Panc1 (cell line): Measurements from ENCODE around the gene TRMT61A. TPM values are rescaled to one million over a fixed set of nuclear protein-coding genes. Genes with fewer than 3 reads are reported as not detected.

Source experiments
- ATAC-seq: fragments of 200-7000 bp; cut with Tn5 transposase; 2 replicates; pipeline ENCODE4 v1.9.1; 2020; ENCODE audit warnings: mild to moderate bottlenecking, moderate library complexity
- BruUV-seq: library from RNA; stranded (reverse); fragments of 400-500 nt; replicated peaks from 2 replicates; lab custom pipeline; 2021; lab: Mats Ljungman, UMichigan
- CTCF ChIA-PET: fragments of 300-600 bp; sonication (Branson Sonifier 250); formaldehyde crosslinking; loops from one replicate; lab custom pipeline; 2022; ENCODE audit warnings: antibody characterized with exemption; lab: Charles Lee
- POLR2A ChIA-PET: fragments of 300-600 bp; sonication (Branson Sonifier 250); formaldehyde crosslinking; loops from one replicate; lab custom pipeline; 2022; ENCODE audit warnings: antibody characterized with exemption; lab: Charles Lee
- DNase-seq: peaks from one replicate; pipeline ENCODE4 v3.0.0-alpha.2; 2010; ENCODE audit warnings: low read depth, low spot score
- H3K27ac ChIP-seq: 2 replicates; pipeline ENCODE4 v1.5.1; 2011; ENCODE audit warnings: mild to moderate bottlenecking, low read length, inconsistent platforms
- H3K27me3 ChIP-seq: fragments of 200-500 bp; sonication (Bioruptor generic); 2 replicates; pipeline ENCODE4 v1.6.0; 2014; ENCODE audit warnings: low read length, inconsistent platforms; ENCODE audit not compliant: control insufficient read depth, insufficient read depth
- H3K36me3 ChIP-seq: fragments of 200-500 bp; sonication (Bioruptor generic); 2 replicates; pipeline ENCODE4 v1.5.1; 2014; ENCODE audit warnings: inconsistent platforms, mild to moderate bottlenecking, low read length, moderate library complexity; ENCODE audit not compliant: control insufficient read depth, insufficient read depth
- H3K4me1 ChIP-seq: 2 replicates; pipeline ENCODE4 v1.5.1; 2011; ENCODE audit warnings: inconsistent platforms, mild to moderate bottlenecking, low read length, moderate library complexity; ENCODE audit not compliant: control insufficient read depth, insufficient read depth
- H3K4me3 ChIP-seq, 2 experiments: 2 replicates each; pipeline ENCODE4 v1.5.1; 2011 to 2012; ENCODE audit warnings: low read depth in 2 of 2, low read length in 2 of 2, mild to moderate bottlenecking in 2 of 2, inconsistent platforms in 1 of 2, moderate library complexity in 1 of 2
- H3K9me3 ChIP-seq: fragments of 200-500 bp; sonication (Bioruptor generic); 2 replicates; pipeline ENCODE4 v1.5.1; 2014; ENCODE audit warnings: low read depth, mild to moderate bottlenecking, inconsistent platforms, low read length, moderate library complexity; ENCODE audit not compliant: control insufficient read depth, insufficient read depth
- CTCF ChIP-seq: fragments of 450-650 bp; IDR thresholded peaks from 2 replicates; pipeline ENCODE4 v1.5.1; 2017; ENCODE audit warnings: mild to moderate bottlenecking
- POLR2AphosphoS5 ChIP-seq: IDR thresholded peaks from 2 replicates; pipeline ENCODE4 v1.6.1; 2012; ENCODE audit warnings: mild to moderate bottlenecking, low read depth, low read length, moderate library complexity
- SIN3A ChIP-seq: IDR thresholded peaks from 2 replicates; pipeline ENCODE4 v1.6.1; 2012; ENCODE audit warnings: low read depth, mild to moderate bottlenecking, low read length, moderate library complexity, borderline replicate concordance; ENCODE audit not compliant: insufficient read depth
- TCF7L2 ChIP-seq: IDR thresholded peaks from 2 replicates; pipeline ENCODE4 v1.6.1; 2011; ENCODE audit warnings: mild to moderate bottlenecking, low read depth, low read length, inconsistent platforms
- in situ Hi-C: cut with HindIII; loops from 2 replicates; pipeline ENCODE4 v1.10.0; 2016; ENCODE audit warnings: low sequenced_read_pairs, low pct_unique_long_range_greater_than_20kb
- intact Hi-C: fragments of 100-400 bp; cut with micrococcal nuclease; formaldehyde crosslinking; loops from one replicate; pipeline ENCODE4 v1.10.0; 2022; ENCODE audit not compliant: unreplicated experiment
- total RNA-seq: library from RNA; stranded (reverse); gene quantifications from one replicate; pipeline ENCODE4 v1.2.1, GENCODE V29; 2021; ENCODE audit not compliant: unreplicated experiment
- TF ChIP-seq, protein P1 (sequence below), 2 experiments: IDR thresholded peaks; 2 replicates each; pipeline ENCODE4 v1.6.1; 2011 to 2012; ENCODE audit warnings: low read depth in 2 of 2, control low read depth in 1 of 2, low read length in 1 of 2, mild to moderate bottlenecking in 1 of 2, moderate library complexity in 1 of 2; ENCODE audit not compliant: insufficient read depth in 1 of 2

The TRMT61A gene
- total RNA-seq, 1 experiment from 2014 or later: 22.9 TPM

- POLR2A ChIA-PET: interaction anchor here (0.7 kb wide), 1 partner anchor 36 kb away, joined by 3 read pairs; no protein-coding TSS in a partner anchor
- Histone ChIP-seq H3K36me3 (no peaks in the 10 kb centered on the region; the same call in 1 of the 2 replicates), H3K4me3 (peak overlapping the region; percentile 48 to 50), H3K27me3 (no peaks in the 10 kb centered on the region), H3K9me3 (no peaks in the 10 kb centered on the region), H3K4me1 (peaks cover 51% of the 10 kb centered on the region), H3K27ac (no peak overlapping the region)
- intact Hi-C loops (no loop called here), in situ Hi-C loops (no loop called here)
- BruUV-seq: no TSS peak
- DNase-seq (no peak), ATAC-seq (no peak; the same call in none of the 2 replicates)
- CTCF ChIA-PET: interaction anchor here (0.5 to 1.4 kb wide), 2 partner anchors 26 to 97 kb away, joined by 3 to 4 read pairs; no protein-coding TSS in a partner anchor
- no peak for TF ChIP-seq POLR2AphosphoS5
Observed at GRCh38 chr14:103521438-103521950, 7.5 kb upstream of the TRMT61A start.

- CTCF ChIA-PET: no interaction called here
- Histone ChIP-seq H3K36me3 (no peaks in the 10 kb centered on the region; the same call in 1 of the 2 replicates), H3K4me1 (peaks cover 46% of the 10 kb centered on the region), H3K9me3 (no peaks in the 10 kb centered on the region), H3K4me3 (peak overlapping the region; percentile 48 to 50), H3K27ac (peak overlapping the region; percentile 48; the same call in 1 of the 2 replicates), H3K27me3 (no peaks in the 10 kb centered on the region)
- in situ Hi-C loops (no loop called here), intact Hi-C loops (no loop called here)
- TF ChIP-seq SIN3A (no peak), TCF7L2 (no peak), CTCF (no peak), POLR2AphosphoS5 (no peak)
- TF ChIP-seq, protein P1, sequence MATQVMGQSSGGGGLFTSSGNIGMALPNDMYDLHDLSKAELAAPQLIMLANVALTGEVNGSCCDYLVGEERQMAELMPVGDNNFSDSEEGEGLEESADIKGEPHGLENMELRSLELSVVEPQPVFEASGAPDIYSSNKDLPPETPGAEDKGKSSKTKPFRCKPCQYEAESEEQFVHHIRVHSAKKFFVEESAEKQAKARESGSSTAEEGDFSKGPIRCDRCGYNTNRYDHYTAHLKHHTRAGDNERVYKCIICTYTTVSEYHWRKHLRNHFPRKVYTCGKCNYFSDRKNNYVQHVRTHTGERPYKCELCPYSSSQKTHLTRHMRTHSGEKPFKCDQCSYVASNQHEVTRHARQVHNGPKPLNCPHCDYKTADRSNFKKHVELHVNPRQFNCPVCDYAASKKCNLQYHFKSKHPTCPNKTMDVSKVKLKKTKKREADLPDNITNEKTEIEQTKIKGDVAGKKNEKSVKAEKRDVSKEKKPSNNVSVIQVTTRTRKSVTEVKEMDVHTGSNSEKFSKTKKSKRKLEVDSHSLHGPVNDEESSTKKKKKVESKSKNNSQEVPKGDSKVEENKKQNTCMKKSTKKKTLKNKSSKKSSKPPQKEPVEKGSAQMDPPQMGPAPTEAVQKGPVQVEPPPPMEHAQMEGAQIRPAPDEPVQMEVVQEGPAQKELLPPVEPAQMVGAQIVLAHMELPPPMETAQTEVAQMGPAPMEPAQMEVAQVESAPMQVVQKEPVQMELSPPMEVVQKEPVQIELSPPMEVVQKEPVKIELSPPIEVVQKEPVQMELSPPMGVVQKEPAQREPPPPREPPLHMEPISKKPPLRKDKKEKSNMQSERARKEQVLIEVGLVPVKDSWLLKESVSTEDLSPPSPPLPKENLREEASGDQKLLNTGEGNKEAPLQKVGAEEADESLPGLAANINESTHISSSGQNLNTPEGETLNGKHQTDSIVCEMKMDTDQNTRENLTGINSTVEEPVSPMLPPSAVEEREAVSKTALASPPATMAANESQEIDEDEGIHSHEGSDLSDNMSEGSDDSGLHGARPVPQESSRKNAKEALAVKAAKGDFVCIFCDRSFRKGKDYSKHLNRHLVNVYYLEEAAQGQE (IDR thresholded peaks at IDR 0.05; ENCODE audit: insufficient read depth in 1 of 2, low read depth in 2 of 2, low read length in 1 of 2): no peak
- DNase-seq (no peak), ATAC-seq (no peak)
- POLR2A ChIA-PET: interaction anchor here (0.6 to 0.7 kb wide), 2 partner anchors 36 to 343 kb away, joined by 3 read pairs; no protein-coding TSS in a partner anchor
- no TSS peak for BruUV-seq
Observed at GRCh38 chr14:103521951-103522563, 6.9 kb upstream of the TRMT61A start.
